Esophagus muscularis mucosa (tissue), 4 donors: ENCODE data around the gene CCDC85C. TPM values are rescaled to one million over a fixed set of nuclear protein-coding genes. Genes with fewer than 3 reads are reported as not detected.

ENCODE experiments used
- DNase-seq: peaks from one replicate; pipeline ENCODE4 v3.0.0-alpha.2; 2017; ENCODE audit errors: extremely low spot score
- H3K27ac ChIP-seq, 4 donors: fragments of 200-600 bp; sonication (generic); replicated peaks in 1 of 4; 1 replicate in 3 of 4; 2 replicates in 1 of 4; pipeline ENCODE4 v1.5.1; 2016 to 2019; ENCODE audit warnings: mild to moderate bottlenecking in 1 of 4
- H3K27me3 ChIP-seq, 4 donors: fragments of 200-600 bp; sonication (generic); one replicate each; pipeline versions ENCODE4 v1.5.1 to v1.6.0; 2016 to 2019
- H3K36me3 ChIP-seq, 4 donors: fragments of 200-600 bp; sonication (generic); one replicate each; pipeline ENCODE4 v1.5.1; 2016 to 2019
- H3K4me1 ChIP-seq, 4 donors: fragments of 200-600 bp; sonication (generic); one replicate each; pipeline ENCODE4 v1.5.1; 2016 to 2019
- H3K4me3 ChIP-seq, 4 donors: fragments of 200-600 bp; sonication (generic); 1 replicate in 2 of 4; 2 replicates in 2 of 4; pipeline ENCODE4 v1.5.1; 2016 to 2019; ENCODE audit warnings: mild to moderate bottlenecking in 4 of 4, moderate library complexity in 1 of 4
- H3K9me3 ChIP-seq, 4 donors: fragments of 200-600 bp; sonication (generic); 1 replicate in 3 of 4; 2 replicates in 1 of 4; pipeline ENCODE4 v1.5.1; 2016 to 2019
- CTCF ChIP-seq, 3 experiments: fragments of 200-600 bp in 2 of 3; fragments of 450-650 bp in 1 of 3; sonication (generic) in 2 of 3; IDR thresholded peaks; one replicate each; pipeline ENCODE4 v1.5.1; 2017 to 2019; ENCODE audit warnings: antibody characterized with exemption in 3 of 3, mild to moderate bottlenecking in 2 of 3, moderate library complexity in 1 of 3
- EP300 ChIP-seq: sonication (generic); formaldehyde crosslinking; IDR thresholded peaks from one replicate; pipeline ENCODE4 v1.6.1; 2017; ENCODE audit warnings: antibody characterized with exemption
- POLR2A ChIP-seq: fragments of 450-650 bp; IDR thresholded peaks from one replicate; pipeline ENCODE4 v1.6.1; 2017; ENCODE audit warnings: antibody characterized with exemption, moderate library complexity, mild to moderate bottlenecking, low read depth
- POLR2AphosphoS5 ChIP-seq, 2 donors: sonication (generic); formaldehyde crosslinking; IDR thresholded peaks; one replicate each; pipeline ENCODE4 v1.6.1; 2017; ENCODE audit warnings: antibody characterized with exemption in 2 of 2
- WGBS: methylation state at CpG from one replicate; pipeline ENCODE4 v1.1.5; 2018; 5-methylcytosine and 5-hydroxymethylcytosine counted together
- intact Hi-C: fragments of 100-400 bp; cut with DNase I; formaldehyde crosslinking; loops from one replicate; pipeline ENCODE4 v1.15.1; 2023
- total RNA-seq, 4 donors: library from RNA; depleted of rRNA; stranded (reverse); fragments of >200 nt; gene quantifications; one replicate each; pipeline versions ENCODE4 v1.1.0 to v1.2.1, GENCODE V29; 2016

The CCDC85C gene
- total RNA-seq, 4 donors from 2014 or later, result 17.9 to 48.7 (median 30.8) TPM

GRCh38 chr14:99518441-99519346 is 85.3 kb downstream of the CCDC85C start:
- Histone ChIP-seq H3K27ac (peak overlapping the region in 1 of 4 donors; percentile 44), H3K4me1 (peaks cover 24 to 68% (median 38%) of the 10 kb centered on the region in 4 donors), H3K27me3 (no peaks in the 10 kb centered on the region), H3K36me3 (peaks cover 10 to 33% (median 26%) of the 10 kb centered on the region in 4 donors), H3K9me3 (no peaks in the 10 kb centered on the region), H3K4me3 (no peak overlapping the region)
- intact Hi-C loops, result loop anchor here (2.0 kb wide), 1 partner anchor 110 kb away; no protein-coding TSS in a partner anchor
- TF ChIP-seq POLR2A (no peak), EP300 (no peak), POLR2AphosphoS5 (IDR thresholded peaks at IDR 0.05) (peak in 1 of 2 donors; percentile 17), CTCF (IDR thresholded peaks at IDR 0.05) (peak; percentile 95 to 100 (median 98))
- no peak for DNase-seq
- 47% methylated on average over 14 of the region's 21 CpGs for WGBS

- DNase-seq, result no peak
- Histone ChIP-seq H3K4me3 (no peak overlapping the region), H3K36me3 (peaks cover 10 to 41% (median 34%) of the 10 kb centered on the region in 4 donors), H3K4me1 (peaks cover 15 to 66% (median 32%) of the 10 kb centered on the region in 4 donors), H3K27me3 (no peaks in the 10 kb centered on the region), H3K27ac (peak overlapping the region in 1 of 4 donors; percentile 37), H3K9me3 (no peaks in the 10 kb centered on the region)
- WGBS, result 62% methylated on average over 6 of the region's 16 CpGs
- intact Hi-C loops, result loop anchor here (2.0 kb wide), 1 partner anchor 111 kb away; no protein-coding TSS in a partner anchor
- TF ChIP-seq CTCF (IDR thresholded peaks at IDR 0.05) (no peak), POLR2A (no peak), POLR2AphosphoS5 (IDR thresholded peaks at IDR 0.05) (no peak), EP300 (no peak)
These were observed 86.2 kb downstream of the CCDC85C start for GRCh38 chr14:99517643-99518381.

- TF ChIP-seq CTCF (IDR thresholded peaks at IDR 0.05) (no peak), EP300 (no peak), POLR2AphosphoS5 (IDR thresholded peaks at IDR 0.05) (no peak), POLR2A (no peak)
- Histone ChIP-seq H3K36me3 (peaks cover 10 to 46% (median 41%) of the 10 kb centered on the region in 4 donors), H3K27me3 (no peaks in the 10 kb centered on the region), H3K9me3 (no peaks in the 10 kb centered on the region), H3K4me3 (no peak overlapping the region), H3K27ac (no peak overlapping the region), H3K4me1 (peaks cover 8 to 66% (median 32%) of the 10 kb centered on the region in 4 donors)
- WGBS, result 100% methylated on average over 3 of the region's 14 CpGs
- intact Hi-C loops, result no loop called here
- no peak for DNase-seq
These were observed 87.0 kb downstream of the CCDC85C start for GRCh38 chr14:99516871-99517642.

GRCh38 chr14:99516156-99516870 is 87.7 kb downstream of the CCDC85C start:
- H3K27me3 ChIP-seq, result no peaks in the 10 kb centered on the region
- intact Hi-C loops, result no loop called here
- no peaks in the 10 kb centered on the region for H3K9me3 ChIP-seq
- 62% methylated on average over 6 of the region's 24 CpGs for WGBS
- peak overlapping the region in 1 of 4 donors; percentile 22 for H3K27ac ChIP-seq
- H3K4me3 ChIP-seq, result no peak overlapping the region
- TF ChIP-seq POLR2AphosphoS5 (IDR thresholded peaks at IDR 0.05) (no peak), CTCF (IDR thresholded peaks at IDR 0.05) (no peak), EP300 (no peak), POLR2A (no peak)
- peaks cover 10 to 44% (median 42%) of the 10 kb centered on the region in 4 donors for H3K36me3 ChIP-seq
- DNase-seq, result no peak
- peaks cover 15 to 66% (median 33%) of the 10 kb centered on the region in 4 donors for H3K4me1 ChIP-seq
